HT1080 (cell line): Measurements from ENCODE around the gene RBBP4. TPM values are rescaled to one million over a fixed set of nuclear protein-coding genes. Genes with fewer than 3 reads are reported as not detected.
"Not testable (repeated sequence)": the region's sequence is repeated elsewhere in the genome, so short reads cannot be mapped to it uniquely, and the experiment has no call there.

Source experiments
- DNase-seq: peaks from one replicate; pipeline ENCODE4 v3.0.0-alpha.2; 2015; ENCODE audit warnings: low read depth
- total RNA-seq: library from RNA; depleted of rRNA; stranded (reverse); fragments of >200 nt; shearing (Covaris generic); gene quantifications from 2 replicates; pipeline ENCODE4 v1.2.3, GENCODE V29; 2014

Gene RBBP4
- total RNA-seq, 1 experiment from 2014 or later: 175 TPM

DNA sequence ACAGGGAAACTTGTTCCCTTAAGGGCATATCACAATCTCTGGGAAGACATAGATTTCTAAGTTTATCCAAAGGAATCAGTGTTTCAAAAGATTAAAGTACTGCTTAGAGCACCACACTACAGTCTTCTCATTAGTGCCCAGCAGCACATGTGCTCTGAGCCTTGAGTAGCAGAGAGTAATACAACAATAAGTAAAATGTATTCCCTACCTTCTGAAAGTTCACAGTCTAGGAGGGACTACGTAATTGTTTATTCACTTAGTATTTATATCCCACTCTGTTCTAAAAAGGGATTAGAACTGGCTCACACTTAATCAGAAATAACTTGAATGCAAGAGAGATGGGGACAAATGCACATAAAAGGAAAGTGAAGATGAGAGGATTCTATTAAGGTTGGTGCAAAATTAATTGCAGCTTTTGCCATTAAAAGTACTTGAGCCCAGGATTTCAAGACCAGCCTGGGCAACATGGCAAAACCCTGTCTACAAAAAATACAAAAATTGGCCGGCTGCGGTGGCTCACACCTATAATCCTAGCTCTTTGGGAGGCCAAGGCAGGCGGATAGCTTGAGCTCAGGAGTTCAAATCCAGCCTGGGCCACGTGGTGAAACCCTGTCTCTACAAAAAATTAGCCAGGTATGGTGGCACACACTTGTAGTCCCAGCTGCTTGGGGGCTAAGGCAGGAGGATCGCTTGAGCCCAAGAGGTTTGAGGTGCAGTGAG, 42.6 kb downstream of the RBBP4 start:
- no peak for DNase-seq

DNA sequence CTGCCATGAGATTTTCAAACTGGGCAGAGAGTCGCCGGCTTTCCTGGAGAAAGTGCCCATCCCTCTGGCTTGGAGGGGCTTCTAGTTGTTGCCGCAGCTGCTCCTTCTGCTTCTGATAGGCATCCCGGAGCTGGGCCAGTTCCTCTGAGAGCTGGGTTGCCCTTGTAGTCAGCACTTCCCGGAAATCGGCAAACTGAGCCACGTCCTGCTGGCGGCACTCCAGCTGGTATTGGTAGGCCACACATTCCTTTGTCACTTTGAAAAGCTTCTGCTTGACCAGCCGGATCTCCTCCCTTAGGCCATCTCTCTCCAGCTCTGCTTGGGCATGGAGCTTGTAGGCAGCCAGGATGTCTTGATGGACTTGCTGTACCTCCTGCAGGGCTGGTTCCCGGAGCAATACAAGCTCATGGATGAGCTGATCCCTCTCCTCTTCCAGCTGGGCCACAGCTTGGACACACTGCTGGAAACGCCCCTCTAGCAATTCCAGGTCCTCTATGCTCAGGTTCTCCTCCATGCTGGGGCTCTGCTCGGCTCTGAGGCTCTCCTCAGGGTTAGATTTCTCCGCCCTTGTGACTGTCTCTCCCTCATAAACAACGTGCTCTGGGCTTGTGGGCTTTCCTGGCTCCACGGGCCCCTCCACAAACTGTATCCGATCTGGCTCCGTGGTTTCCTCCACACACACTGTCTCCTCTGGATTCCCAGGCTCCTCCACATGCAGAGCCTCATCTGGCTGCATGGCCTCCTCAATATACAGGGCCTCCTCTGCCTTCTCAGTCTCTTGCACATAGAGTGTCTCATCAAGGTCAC, 44.3 kb downstream of the RBBP4 start:
- peak; percentile 69 for DNase-seq

DNA sequence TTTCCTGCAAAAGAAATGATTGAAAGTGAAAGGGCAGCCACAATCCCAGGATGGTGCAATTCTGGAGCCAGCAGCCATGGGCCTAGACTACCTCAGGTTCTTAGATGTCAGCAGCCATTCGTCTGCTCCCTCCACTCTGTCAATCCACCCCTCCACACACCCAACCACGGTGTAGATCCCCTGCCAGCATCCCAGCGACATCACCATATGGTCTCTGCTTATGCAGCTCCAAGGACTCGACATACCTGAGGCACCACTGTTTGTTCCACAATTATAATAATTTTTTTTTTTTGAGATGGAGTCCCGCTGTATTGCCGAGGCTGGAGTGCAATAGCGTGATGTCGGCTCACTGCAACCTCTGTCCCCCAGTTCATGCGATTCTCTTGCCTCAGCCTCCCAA, 45.0 kb downstream of the RBBP4 start:
- DNase-seq: no peak

DNA sequence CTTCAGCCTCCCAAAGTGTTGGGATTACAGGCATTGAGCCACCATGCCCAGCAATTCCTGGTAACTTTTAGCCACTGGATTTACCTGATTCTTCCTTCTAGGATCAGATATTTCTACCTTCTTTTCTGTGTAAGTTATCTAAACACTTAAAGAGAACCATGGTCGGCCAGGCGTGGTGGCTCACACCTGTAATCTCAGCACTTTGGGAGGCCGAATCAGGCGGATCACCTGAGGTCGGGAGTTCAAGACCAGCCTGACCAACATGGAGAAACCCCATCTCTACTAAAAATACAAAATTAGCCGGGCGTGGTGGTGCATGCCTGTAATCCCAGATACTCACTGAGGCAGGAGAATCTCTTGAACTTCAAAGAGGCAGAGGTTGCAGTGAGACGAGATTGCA, 46.0 kb downstream of the RBBP4 start:
- not testable (repeated sequence) for DNase-seq

DNA sequence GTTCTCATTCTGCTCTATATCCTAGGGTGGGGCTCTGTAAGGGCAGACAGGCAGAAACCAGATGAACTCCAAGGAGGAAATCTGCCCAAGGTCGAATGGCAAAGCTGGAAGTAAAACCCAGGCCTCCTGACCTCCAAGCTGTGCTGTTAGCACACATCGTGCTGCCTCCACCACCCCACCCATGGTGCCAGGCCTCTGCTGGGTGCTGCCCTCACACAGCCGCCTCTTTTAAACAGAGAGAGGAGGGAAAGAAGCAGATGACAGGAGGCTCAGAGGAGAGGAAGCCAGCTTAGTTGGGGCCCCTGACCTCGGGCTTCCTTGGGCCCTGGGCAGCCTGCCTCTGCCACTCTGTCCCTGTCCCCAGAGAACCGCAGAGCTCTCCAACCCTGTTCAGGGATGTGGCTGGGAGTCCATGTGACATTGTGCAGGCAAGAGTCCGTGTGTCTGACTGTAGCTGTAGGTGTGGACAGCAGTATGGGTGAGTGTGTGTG, 50.5 kb downstream of the RBBP4 start:
- no peak for DNase-seq

GRCh38 chr1:32701951-32702598, 51.1 kb downstream of the RBBP4 start:
- DNase-seq: no peak

GRCh38 chr1:32702599-32703478, 51.8 kb downstream of the RBBP4 start, which contains the start of gene SYNC:
SYNC (minus strand) TSS chr1:32702770; CDS start chr1:32702660, 110 bp downstream.
- DNase-seq: no peak

DNA sequence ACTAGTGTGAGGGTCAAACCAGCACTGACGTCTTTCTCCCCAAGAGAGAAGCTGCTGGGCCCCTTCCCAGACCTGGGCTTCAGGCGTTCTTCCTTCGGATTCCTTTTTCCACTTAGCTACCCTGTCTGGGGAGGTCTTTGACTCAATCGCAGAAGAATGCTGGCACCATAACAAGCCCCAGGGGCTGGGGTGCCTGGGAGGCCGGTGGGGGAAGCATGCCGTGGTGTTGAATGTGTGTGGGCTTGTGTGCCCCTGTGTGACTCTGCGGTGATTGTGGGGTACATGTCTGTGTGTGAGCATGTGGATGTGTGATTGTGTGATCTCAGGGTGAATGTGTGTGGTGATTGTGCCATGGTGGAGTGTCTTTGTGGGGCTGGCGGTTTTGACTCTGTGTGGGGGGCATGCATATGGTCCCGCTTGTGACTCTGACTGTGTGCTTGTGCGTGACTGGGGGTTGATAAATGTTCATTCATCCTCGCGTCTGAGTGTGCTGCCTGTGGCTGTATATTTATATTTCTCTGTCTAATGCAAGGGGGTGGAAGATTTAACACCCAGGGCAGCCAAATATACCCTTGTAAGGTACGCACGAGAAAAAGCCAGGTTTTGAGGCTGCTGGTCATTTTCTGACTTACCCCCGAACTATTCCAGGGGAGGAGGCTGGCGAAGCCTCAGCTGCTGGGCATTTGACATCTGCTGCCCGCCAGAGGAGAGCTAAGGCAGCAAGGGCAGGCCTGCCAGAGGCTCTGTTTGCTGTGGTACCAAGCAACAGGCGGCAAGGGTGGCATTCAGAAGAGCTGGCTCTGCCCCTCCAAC, 52.7 kb downstream of the RBBP4 start:
- DNase-seq: peak; percentile 67

DNA sequence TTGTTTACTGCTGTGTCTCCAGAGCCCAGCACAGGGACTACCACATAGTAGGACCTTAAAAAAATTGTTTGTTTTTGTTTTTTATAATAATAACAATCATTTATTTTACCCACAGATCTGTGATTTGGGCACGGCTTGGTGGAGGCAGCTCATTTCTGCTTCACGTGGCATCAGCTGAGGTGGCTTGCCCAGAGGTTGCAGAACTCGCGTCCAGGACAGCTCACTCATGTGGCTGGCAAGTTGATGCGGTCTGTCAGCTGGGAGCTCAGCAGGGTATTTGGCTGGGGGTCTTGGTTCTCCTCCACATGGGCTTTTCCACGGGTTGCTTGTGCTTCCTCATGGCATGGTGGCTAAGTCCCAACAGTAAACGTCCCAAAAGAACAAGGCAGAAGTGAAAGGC, 54.5 kb downstream of the RBBP4 start:
- DNase-seq: no peak

- DNase-seq: no peak
Observed at GRCh38 chr1:32706491-32706890, 55.5 kb downstream of the RBBP4 start.

- DNase-seq: no peak
Observed at GRCh38 chr1:32709075-32709474, 58.1 kb downstream of the RBBP4 start.

GRCh38 chr1:32709476-32709875, 58.5 kb downstream of the RBBP4 start:
- no peak for DNase-seq

DNA sequence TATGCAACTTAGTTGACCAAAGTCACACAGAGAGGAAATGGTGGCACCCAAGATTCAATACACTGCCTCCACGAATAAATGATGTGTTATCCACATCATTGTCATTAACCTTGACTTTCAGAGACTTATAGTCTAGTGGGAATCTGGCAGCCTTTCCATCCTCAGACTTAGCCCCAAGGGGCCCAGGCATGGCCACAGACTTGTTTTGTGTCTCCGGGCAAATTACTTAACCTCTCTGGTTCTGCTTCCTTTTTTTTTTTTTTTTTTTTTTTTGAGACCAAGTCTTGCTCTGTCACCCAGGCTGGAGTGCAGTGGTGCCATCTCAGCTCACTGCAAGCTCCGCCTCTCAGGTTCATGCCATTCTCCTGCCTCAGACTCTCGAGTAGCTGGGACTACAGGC, 60.2 kb downstream of the RBBP4 start:
- DNase-seq: not testable (repeated sequence)

GRCh38 chr1:32713081-32713480, 62.1 kb downstream of the RBBP4 start:
- no peak for DNase-seq

- no peak for DNase-seq
Observed at GRCh38 chr1:32714277-32714676, 63.3 kb downstream of the RBBP4 start.

DNA sequence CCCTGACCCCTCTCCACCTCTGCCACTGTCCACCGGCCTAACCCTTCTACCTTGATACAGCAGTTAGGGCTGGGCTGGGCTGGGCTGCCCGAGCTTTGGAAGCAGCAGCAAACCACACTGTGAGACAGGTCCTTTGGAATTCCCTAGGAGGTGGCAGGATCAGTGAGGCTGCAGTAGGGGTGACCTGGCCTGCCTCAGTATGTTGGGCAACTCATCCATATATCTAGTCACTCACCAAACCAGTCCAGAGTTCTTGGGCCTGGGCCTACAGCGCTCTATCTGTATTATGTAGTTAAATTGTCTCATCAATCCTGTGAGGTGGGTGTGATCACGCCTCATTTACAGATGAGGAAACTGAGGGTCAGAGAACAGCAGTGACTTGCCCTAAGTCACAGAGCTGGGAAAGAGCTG, 64.9 kb downstream of the RBBP4 start:
- DNase-seq: no peak

GRCh38 chr1:32716312-32717148, 65.5 kb downstream of the RBBP4 start:
- no peak for DNase-seq

- DNase-seq: no peak
Observed at GRCh38 chr1:32717503-32717902, 66.5 kb downstream of the RBBP4 start.

- DNase-seq: no peak
Observed at GRCh38 chr1:32718036-32718435, 67.0 kb downstream of the RBBP4 start.
